HepG2 (cell line): ENCODE measurements around the gene BAG5. TPM values are rescaled to one million over a fixed set of nuclear protein-coding genes. Genes with fewer than 3 reads are reported as not detected.
A peak's percentile ranks its signal among the peaks of the same experiment; 100 is the strongest.

ENCODE experiments used
- ATAC-seq: fragments of 200-7000 bp; cut with Tn5 transposase; 3 replicates; pipeline ENCODE4 v1.9.1; 2020; ENCODE audit warnings: mild to moderate bottlenecking, moderate library complexity
- BruUV-seq: library from RNA; stranded (reverse); fragments of 400-500 nt; replicated peaks from 2 replicates; lab custom pipeline; 2021; lab: Mats Ljungman, UMichigan
- CTCF ChIA-PET: fragments of 300-600 bp; formaldehyde crosslinking; extraction: SDS; loops from one replicate; lab custom pipeline; 2021; ENCODE audit warnings: low total read pairs, inconsistent platforms, low intra/inter-chr PET ratio; lab: Yijun Ruan, JAX
- POLR2A ChIA-PET: fragments of 350-600 bp; sonication (Branson Sonifier 250); formaldehyde crosslinking; loops from one replicate; lab custom pipeline; 2020; ENCODE audit warnings: antibody characterized with exemption, inconsistent platforms; lab: Yijun Ruan, JAX
- DNase-seq: peaks from one replicate; pipeline ENCODE4 v3.0.0-alpha.2; 2015; ENCODE audit warnings: low spot score
- FAIRE-seq: peaks from 3 replicates; lab custom pipeline; 2011; peaks lifted over from hg19 to GRCh38; lab: Jason Lieb, UNC
- H2AFZ ChIP-seq: one replicate; pipeline ENCODE4 v1.6.1; 2011; ENCODE audit warnings: low read length, inconsistent platforms
- H3K27ac ChIP-seq: fragments of 300-600 bp; 3 replicates; pipeline ENCODE4 v1.8.0; 2011; ENCODE audit warnings: mixed run types, mild to moderate bottlenecking, mixed read lengths, low read length, inconsistent platforms; ENCODE audit not compliant: insufficient read depth; ENCODE audit errors: extremely low read length
- H3K27me3 ChIP-seq, 2 experiments: fragments of 200-600 bp in 1 of 2; 2 replicates in 1 of 2; 3 replicates in 1 of 2; pipeline versions ENCODE4 v1.6.0 to v1.8.0; 2011; ENCODE audit warnings: low read length in 2 of 2, mild to moderate bottlenecking in 2 of 2, moderate library complexity in 2 of 2, inconsistent platforms in 1 of 2; ENCODE audit not compliant: insufficient read depth in 2 of 2, control insufficient read depth in 1 of 2
- H3K36me3 ChIP-seq, 2 experiments: fragments of 200-600 bp in 1 of 2; replicated peaks in 1 of 2; 2 replicates in 1 of 2; 3 replicates in 1 of 2; pipeline versions ENCODE4 v1.5.1 to v1.8.0; 2011; ENCODE audit warnings: low read length in 2 of 2, inconsistent platforms in 1 of 2; ENCODE audit not compliant: insufficient read depth in 2 of 2, control insufficient read depth in 1 of 2
- H3K4me1 ChIP-seq: 2 replicates; pipeline ENCODE4 v1.5.1; 2012; ENCODE audit warnings: low read length, inconsistent platforms; ENCODE audit not compliant: insufficient read depth
- H3K4me2 ChIP-seq: 2 replicates; pipeline ENCODE4 v1.6.0; 2011; ENCODE audit warnings: low read depth, low read length, inconsistent platforms
- H3K4me3 ChIP-seq, 3 experiments: fragments of 200-600 bp in 1 of 3; sonication (generic), shearing (Covaris generic) in 1 of 3; replicated peaks in 1 of 3; 2 replicates each; pipeline ENCODE4 v1.5.1; 2011 to 2016; ENCODE audit warnings: low read length in 3 of 3, inconsistent platforms in 2 of 3, low read depth in 2 of 3, mild to moderate bottlenecking in 2 of 3, control low read depth in 1 of 3, mixed read lengths in 1 of 3; ENCODE audit not compliant: insufficient read depth in 1 of 3
- H3K79me2 ChIP-seq: one replicate; pipeline ENCODE4 v1.6.1; 2011; ENCODE audit warnings: low read length, inconsistent platforms; ENCODE audit not compliant: insufficient read depth
- H3K9ac ChIP-seq: 2 replicates; pipeline ENCODE4 v1.6.0; 2011; ENCODE audit warnings: mild to moderate bottlenecking, low read depth, low read length, inconsistent platforms; ENCODE audit not compliant: insufficient read depth
- H3K9me3 ChIP-seq: 2 replicates; pipeline ENCODE4 v1.5.1; 2012; ENCODE audit warnings: mild to moderate bottlenecking, low read length
- H4K20me1 ChIP-seq: 2 replicates; pipeline ENCODE4 v1.6.0; 2011; ENCODE audit warnings: inconsistent platforms, mild to moderate bottlenecking, low read length, moderate library complexity; ENCODE audit not compliant: insufficient read depth
- BCL6 ChIP-seq: IDR thresholded peaks from 2 replicates; pipeline ENCODE4 v1.6.1; 2016; ENCODE audit warnings: missing genetic modification reagents, missing compliant biosample characterization
- ETV6 ChIP-seq: sonication (generic); formaldehyde crosslinking; conservative IDR thresholded peaks from 2 replicates; pipeline ENCODE4 v1.4.0; 2020; ENCODE audit warnings: missing genetic modification reagents
- GRHL1 ChIP-seq: sonication (generic); formaldehyde crosslinking; conservative IDR thresholded peaks from 2 replicates; pipeline ENCODE4 v1.8.0; 2022; ENCODE audit warnings: missing genetic modification reagents
- NFKB2 ChIP-seq: sonication (generic); formaldehyde crosslinking; IDR thresholded peaks from 2 replicates; pipeline ENCODE4 v1.4.0; 2020; ENCODE audit warnings: missing genetic modification reagents, borderline replicate concordance
- ZBTB49 ChIP-seq: sonication (generic); formaldehyde crosslinking; IDR thresholded peaks from 2 replicates; pipeline ENCODE4 v1.4.0; 2020; ENCODE audit warnings: missing genetic modification reagents, borderline replicate concordance
- ZFP36L2 ChIP-seq: sonication (generic); formaldehyde crosslinking; IDR thresholded peaks from 2 replicates; pipeline ENCODE4 v1.4.0; 2020; ENCODE audit warnings: missing genetic modification reagents
- ZKSCAN5 ChIP-seq: sonication (generic); formaldehyde crosslinking; IDR thresholded peaks from 2 replicates; pipeline ENCODE4 v1.5.1; 2020; ENCODE audit warnings: mild to moderate bottlenecking, missing genetic modification reagents
- ZNF205 ChIP-seq: IDR thresholded peaks from 2 replicates; pipeline ENCODE4 v1.6.1; 2018; ENCODE audit warnings: missing biosample characterization, missing genetic modification reagents
- ZNF44 ChIP-seq: sonication (generic); formaldehyde crosslinking; IDR thresholded peaks from 2 replicates; pipeline ENCODE4 v1.5.1; 2020; ENCODE audit warnings: mild to moderate bottlenecking, missing genetic modification reagents
- ZNF446 ChIP-seq: sonication (generic); formaldehyde crosslinking; IDR thresholded peaks from 2 replicates; pipeline ENCODE4 v1.5.0; 2020; ENCODE audit warnings: mild to moderate bottlenecking, missing genetic modification reagents
- ZNF639 ChIP-seq: conservative IDR thresholded peaks from 2 replicates; pipeline ENCODE4 v1.6.1; 2018; ENCODE audit warnings: missing genetic modification reagents
- WGBS: methylation state at CpG from one replicate; pipeline ENCODE4 v1.1.6; 2017; ENCODE audit warnings: low lambda C conversion rate; 5-methylcytosine and 5-hydroxymethylcytosine counted together
- in situ Hi-C: cut with HindIII; loops from 2 replicates; pipeline ENCODE4 v1.10.0; 2017; ENCODE audit warnings: low pct_unique_long_range_greater_than_20kb; ENCODE audit not compliant: extremely low pct_ligation_motif_present
- intact Hi-C: fragments of 100-400 bp; cut with micrococcal nuclease; formaldehyde crosslinking; loops from one replicate; pipeline ENCODE4 v1.10.0; 2022; ENCODE audit not compliant: unreplicated experiment
- polyA plus RNA-seq, 8 experiments: library from polyadenylated mRNA; depleted of rRNA in 3 of 8; stranded (reverse) in 7 of 8; unstranded in 1 of 8; fragments of >200 nt; fragmentation: Illumina TruSeq in 4 of 8; extraction: Trizol in 4 of 8; gene quantifications; 2 replicates each; pipeline versions ENCODE4 v1.2.1 to v1.2.3, GENCODE V29; 2011 to 2016; ENCODE audit warnings: low read depth in 4 of 8, missing spikeins in 1 of 8, mixed read lengths in 1 of 8; ENCODE audit not compliant: insufficient read depth in 1 of 8
- total RNA-seq, 5 experiments: library from RNA; depleted of rRNA; stranded (reverse); fragments of >200 nt; fragmentation: Illumina TruSeq; extraction: Trizol; gene quantifications; 2 replicates each; pipeline ENCODE4 v1.2.3, GENCODE V29; 2016; ENCODE audit warnings: low read depth in 1 of 5

BAG5 gene
- total and polyA plus RNA-seq, 2 of the 13 experiments (the other 11 are each of a cell fraction or from before 2014, with no cell fraction given), result 3.5 to 21.0 TPM

GRCh38 chr14:103549361-103550311 lies 12.8 kb downstream of the BAG5 start:
- FAIRE-seq, result peak; percentile 66
- WGBS, result 54% methylated on average over 18 of the region's 30 CpGs
- Histone ChIP-seq H3K27ac (peak overlapping the region; percentile 59), H3K9ac (peak overlapping the region; percentile 58), H3K79me2 (no peaks in the 10 kb centered on the region), H3K4me3 (peak overlapping the region in 2 of 3 experiments; percentile 34 to 65; a peak in 4 of 6 replicates), H4K20me1 (no peaks in the 10 kb centered on the region), H2AFZ (no peak overlapping the region), H3K4me2 (peak overlapping the region; percentile 85), H3K4me1 (peaks cover 21% of the 10 kb centered on the region), H3K36me3 (no peaks in the 10 kb centered on the region), H3K9me3 (no peaks in the 10 kb centered on the region), H3K27me3 (no peaks in the 10 kb centered on the region)
- in situ Hi-C loops, result loop anchor here (5.0 kb wide), 1 partner anchor 47 kb away; no protein-coding TSS in a partner anchor
- POLR2A ChIA-PET, result interaction anchor here (1.0 to 3.0 kb wide), 5 partner anchors 10 to 27 kb away, joined by 3 to 21 read pairs (median 6); partner anchors contain the start of genes BAG5, CKB and TRMT61A
- CTCF ChIA-PET, result interaction anchor here (0.6 to 1.6 kb wide), 3 partner anchors 31 to 50 kb away, joined by 3 to 6 read pairs (median 6); no protein-coding TSS in a partner anchor
- peak; percentile 93 for ATAC-seq
- BruUV-seq, result no TSS peak
- intact Hi-C loops, result no loop called here
- peak; percentile 89 for DNase-seq
- TF ChIP-seq ZNF205 (CRISPR knock-in tag) (no peak), ZNF44 (CRISPR knock-in tag) (0 out of 2 replicates have a peak, but pooled peaks have one; percentile 34), GRHL1 (CRISPR knock-in tag) (no peak), ETV6 (CRISPR knock-in tag) (no peak), ZBTB49 (CRISPR knock-in tag) (no peak), ZNF446 (CRISPR knock-in tag) (no peak), ZFP36L2 (CRISPR knock-in tag) (0 out of 2 replicates have a peak, but pooled peaks have one; percentile 18), NFKB2 (CRISPR knock-in tag) (0 out of 2 replicates have a peak, but pooled peaks have one; percentile 7), BCL6 (peak; percentile 35; the same call in 1 of the 2 replicates), ZKSCAN5 (CRISPR knock-in tag) (no peak), ZNF639 (0 out of 2 replicates have a peak, but pooled peaks have one; percentile 26)
